Ascending aorta (tissue), 2 donors: ENCODE results near the gene LRIT2. TPM values are rescaled to one million over a fixed set of nuclear protein-coding genes. Genes with fewer than 3 reads are reported as not detected.

Experiments used
- DNase-seq, 2 donors: peaks; one replicate each; pipeline ENCODE4 v3.0.0-alpha.2; 2019; ENCODE audit warnings: low spot score in 2 of 2
- H3K27ac ChIP-seq, 2 donors: fragments of 200-600 bp; sonication (generic); one replicate each; pipeline ENCODE4 v1.5.1; 2016 to 2017; ENCODE audit warnings: mild to moderate bottlenecking in 1 of 2
- H3K27me3 ChIP-seq: fragments of 200-600 bp; sonication (generic); one replicate; pipeline ENCODE4 v1.5.1; 2017
- H3K36me3 ChIP-seq, 2 donors: fragments of 200-600 bp; sonication (generic); one replicate each; pipeline ENCODE4 v1.5.1; 2016
- H3K4me1 ChIP-seq, 2 donors: fragments of 200-600 bp; sonication (generic); one replicate each; pipeline ENCODE4 v1.5.1; 2016 to 2017; ENCODE audit warnings: mild to moderate bottlenecking in 1 of 2
- H3K4me3 ChIP-seq, 2 donors: fragments of 200-600 bp; sonication (generic); one replicate each; pipeline ENCODE4 v1.5.1; 2016 to 2017; ENCODE audit warnings: mild to moderate bottlenecking in 1 of 2
- H3K9me3 ChIP-seq, 2 donors: fragments of 200-600 bp; sonication (generic); one replicate each; pipeline ENCODE4 v1.5.1; 2016
- CTCF ChIP-seq, 3 experiments: fragments of 200-600 bp in 2 of 3; fragments of 450-650 bp in 1 of 3; sonication (generic) in 2 of 3; IDR thresholded peaks; one replicate each; pipeline ENCODE4 v1.5.1; 2016 to 2019; ENCODE audit warnings: antibody characterized with exemption in 3 of 3, mild to moderate bottlenecking in 1 of 3, moderate library complexity in 1 of 3
- intact Hi-C: fragments of 100-400 bp; cut with DNase I; formaldehyde crosslinking; loops from one replicate; pipeline ENCODE4 v1.15.1; 2023
- total RNA-seq: library from RNA; depleted of rRNA; stranded (reverse); fragments of >200 nt; gene quantifications from one replicate; pipeline ENCODE4 v1.1.0, GENCODE V29; 2016

Gene LRIT2
- total RNA-seq, 1 donor from 2014 or later = not detected

DNA sequence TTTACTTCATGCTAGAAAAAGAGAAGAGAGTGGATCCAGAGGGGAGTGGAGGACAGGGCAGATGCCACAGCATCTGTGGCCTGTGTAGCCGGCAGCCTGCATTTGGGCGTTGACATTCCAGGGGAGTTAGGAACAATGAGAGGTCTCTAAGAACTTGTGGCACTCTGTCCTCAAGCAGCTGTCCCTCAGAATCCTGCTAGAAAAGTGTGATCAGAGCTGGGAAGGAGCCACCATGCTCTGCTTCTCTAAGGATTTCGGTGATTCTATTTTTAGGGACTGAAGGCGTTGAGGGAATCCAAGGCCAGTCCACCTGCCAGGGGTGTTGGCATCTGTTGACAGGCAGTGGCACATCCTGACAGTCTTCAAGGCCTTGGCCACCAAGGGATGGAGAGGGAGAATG, 7.6 kb downstream of the LRIT2 start:
- H3K27ac ChIP-seq = no peak overlapping the region
- no peak for TF ChIP-seq CTCF (IDR thresholded peaks at IDR 0.05)
- intact Hi-C loops = no loop called here
- H3K4me3 ChIP-seq = no peak overlapping the region
- no peak for DNase-seq
- no peaks in the 10 kb centered on the region for H3K4me1 ChIP-seq
- no peaks in the 10 kb centered on the region for H3K36me3 ChIP-seq
- no peaks in the 10 kb centered on the region for H3K27me3 ChIP-seq
- no peaks in the 10 kb centered on the region for H3K9me3 ChIP-seq

DNA sequence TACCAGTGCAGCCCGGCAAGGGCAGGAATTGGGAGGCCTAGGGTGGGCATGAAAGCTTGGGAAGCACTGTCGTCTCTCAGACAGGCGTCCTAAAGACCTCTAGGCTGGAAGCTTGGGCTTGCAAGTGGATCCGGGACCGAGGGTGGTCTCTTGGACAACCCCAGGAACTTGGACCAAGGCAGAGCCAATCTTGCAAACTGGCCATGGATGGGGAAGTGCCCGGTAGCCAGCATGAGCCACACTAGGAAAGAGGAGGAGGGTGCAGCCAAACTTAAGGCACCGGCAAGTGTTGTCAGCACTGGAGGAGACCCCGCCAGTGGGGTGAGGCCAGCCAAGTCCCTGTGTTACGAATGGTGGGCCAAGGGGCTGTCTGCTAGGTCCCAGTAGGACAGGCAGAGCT, 8.5 kb downstream of the LRIT2 start:
- intact Hi-C loops = no loop called here
- DNase-seq = no peak
- Histone ChIP-seq H3K4me1 (no peaks in the 10 kb centered on the region), H3K9me3 (no peaks in the 10 kb centered on the region), H3K4me3 (no peak overlapping the region), H3K27ac (no peak overlapping the region), H3K36me3 (no peaks in the 10 kb centered on the region), H3K27me3 (no peaks in the 10 kb centered on the region)
- no peak for TF ChIP-seq CTCF (IDR thresholded peaks at IDR 0.05)

DNA sequence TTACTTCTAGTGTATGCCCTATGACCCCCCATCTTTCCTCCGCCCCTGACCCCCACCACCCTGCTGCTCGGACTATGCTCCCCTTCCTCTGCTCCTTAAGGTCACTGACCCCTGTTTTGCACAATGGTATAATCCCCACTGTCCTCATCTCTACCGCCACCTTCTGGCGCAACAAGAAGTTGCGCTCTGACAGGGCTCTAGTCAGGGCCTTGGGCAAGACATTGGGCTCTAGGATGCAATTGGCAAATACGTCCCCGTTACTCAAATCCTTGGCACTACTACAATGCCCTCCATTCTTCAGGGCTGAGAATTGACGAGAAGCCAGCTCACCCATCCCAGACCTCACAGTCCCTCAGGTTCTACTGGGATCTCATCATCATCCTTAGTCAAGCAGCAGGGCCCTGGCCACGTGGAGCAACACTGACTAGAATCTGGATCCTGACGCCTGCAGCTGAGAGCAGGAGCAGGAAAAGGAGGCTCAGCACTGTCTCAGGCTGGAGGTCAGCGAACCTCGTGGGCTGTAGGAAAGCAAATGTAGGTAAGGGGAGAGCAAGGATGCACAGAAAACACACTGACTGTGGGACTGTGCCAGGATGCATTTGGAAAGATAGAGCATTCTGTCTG, 10.6 kb downstream of the LRIT2 start:
- H3K36me3 ChIP-seq = no peaks in the 10 kb centered on the region
- no peaks in the 10 kb centered on the region for H3K4me1 ChIP-seq
- H3K9me3 ChIP-seq = no peaks in the 10 kb centered on the region
- intact Hi-C loops = no loop called here
- H3K27me3 ChIP-seq = no peaks in the 10 kb centered on the region
- H3K27ac ChIP-seq = no peak overlapping the region
- peak in 1 of 2 donors; percentile 28 for DNase-seq
- H3K4me3 ChIP-seq = no peak overlapping the region
- TF ChIP-seq CTCF (IDR thresholded peaks at IDR 0.05) = peak in 1 of 3 experiments; percentile 8

GRCh38 chr10:84214046-84214572, 11.2 kb downstream of the LRIT2 start:
- Histone ChIP-seq H3K4me3 (no peak overlapping the region), H3K27ac (no peak overlapping the region), H3K9me3 (no peaks in the 10 kb centered on the region), H3K36me3 (no peaks in the 10 kb centered on the region), H3K27me3 (no peaks in the 10 kb centered on the region), H3K4me1 (no peaks in the 10 kb centered on the region)
- no peak for TF ChIP-seq CTCF (IDR thresholded peaks at IDR 0.05)
- intact Hi-C loops = no loop called here
- DNase-seq = peak in 1 of 2 donors; percentile 41

GRCh38 chr10:84213076-84213475, 12.3 kb downstream of the LRIT2 start:
- no peaks in the 10 kb centered on the region for H3K27me3 ChIP-seq
- H3K4me3 ChIP-seq = no peak overlapping the region

More at GRCh38 chr10:84213076-84213475, 12.3 kb downstream of the LRIT2 start:
- H3K27ac ChIP-seq = no peak overlapping the region
- DNase-seq = peak in 1 of 2 donors; percentile 38
- no peaks in the 10 kb centered on the region for H3K4me1 ChIP-seq
- H3K9me3 ChIP-seq = no peaks in the 10 kb centered on the region
- no peak for TF ChIP-seq CTCF (IDR thresholded peaks at IDR 0.05)
- H3K36me3 ChIP-seq = no peaks in the 10 kb centered on the region
- intact Hi-C loops = no loop called here
